ENCODE results near the gene EXOC3L4. TPM values are rescaled to one million over a fixed set of nuclear protein-coding genes. Genes with fewer than 3 reads are reported as not detected.

EXOC3L4 gene
- total and polyA plus RNA-seq, 9 donors = 0.33 to 1.2 (median 0.85) TPM; not detected in 3

- no peak overlapping the region for H3K27ac ChIP-seq
- H3K4me3 ChIP-seq = no peak overlapping the region
- no peaks in the 10 kb centered on the region for H3K9me3 ChIP-seq
- TF ChIP-seq CTCF (IDR thresholded peaks at IDR 0.05) = no peak
- TF ChIP-seq EP300 (IDR thresholded peaks at IDR 0.05) = no peak
- DNase-seq = no peak
- H3K36me3 ChIP-seq = no peaks in the 10 kb centered on the region
- WGBS, 3 donors = 90 to 92% (median 92%) methylated on average over 12 of the region's 12 CpGs
- intact Hi-C loops (cut with DNase I) = no loop called here
- H3K4me1 ChIP-seq (ENCODE audit: insufficient read depth) = peaks cover 5% of the 10 kb centered on the region
- no peaks in the 10 kb centered on the region for H3K27me3 ChIP-seq
These were observed 29.5 kb upstream of the EXOC3L4 start for GRCh38 chr14:103064978-103065377.

GRCh38 chr14:103065861-103066260, 28.7 kb upstream of the EXOC3L4 start:
- Histone ChIP-seq H3K27ac (no peak overlapping the region), H3K9me3 (no peaks in the 10 kb centered on the region), H3K36me3 (no peaks in the 10 kb centered on the region), H3K4me3 (no peak overlapping the region), H3K27me3 (no peaks in the 10 kb centered on the region), H3K4me1 (ENCODE audit: insufficient read depth) (peaks cover 3% of the 10 kb centered on the region)
- TF ChIP-seq CTCF (IDR thresholded peaks at IDR 0.05) (no peak), EP300 (IDR thresholded peaks at IDR 0.05) (no peak), POLR2A (IDR thresholded peaks at IDR 0.05) (no peak)
- intact Hi-C loops (cut with DNase I) = no loop called here
- no peak for DNase-seq
- WGBS, 3 donors = 69 to 77% (median 73%) methylated on average over 7 of the region's 7 CpGs

GRCh38 chr14:103066399-103066798, 28.1 kb upstream of the EXOC3L4 start:
- no peaks in the 10 kb centered on the region for H3K27me3 ChIP-seq
- DNase-seq = peak in 3 of 5 donors; percentile 45 to 58 (median 49)
- no peaks in the 10 kb centered on the region for H3K36me3 ChIP-seq
- H3K4me1 ChIP-seq (ENCODE audit: insufficient read depth) = peaks cover 3% of the 10 kb centered on the region
- no peak overlapping the region for H3K27ac ChIP-seq
- H3K4me3 ChIP-seq = no peak overlapping the region
- TF ChIP-seq EP300 (IDR thresholded peaks at IDR 0.05) (no peak), POLR2A (IDR thresholded peaks at IDR 0.05) (no peak), CTCF (IDR thresholded peaks at IDR 0.05) (no peak)
- intact Hi-C loops (cut with DNase I) = no loop called here
- WGBS, 3 donors = 34 to 54% (median 36%) methylated on average over 9 of the region's 9 CpGs
- no peaks in the 10 kb centered on the region for H3K9me3 ChIP-seq

GRCh38 chr14:103067231-103067954, 27.1 kb upstream of the EXOC3L4 start:
- no peak overlapping the region for H3K27ac ChIP-seq
- no peaks in the 10 kb centered on the region for H3K9me3 ChIP-seq
- 66 to 70% (median 69%) methylated on average over 8 of the region's 8 CpGs for WGBS, 3 donors
- H3K36me3 ChIP-seq = no peaks in the 10 kb centered on the region
- H3K27me3 ChIP-seq = no peaks in the 10 kb centered on the region
- H3K4me3 ChIP-seq = no peak overlapping the region
- intact Hi-C loops (cut with DNase I) = no loop called here
- no peak for DNase-seq
- H3K4me1 ChIP-seq (ENCODE audit: insufficient read depth) = peaks cover 3% of the 10 kb centered on the region
- no peak for TF ChIP-seq EP300 (IDR thresholded peaks at IDR 0.05)
- TF ChIP-seq CTCF (IDR thresholded peaks at IDR 0.05) = no peak
- no peak for TF ChIP-seq POLR2A (IDR thresholded peaks at IDR 0.05)

Data from ovary (tissue), 9 donors.